Measurements from ENCODE around the gene WDR82. TPM values are rescaled to one million over a fixed set of nuclear protein-coding genes. Genes with fewer than 3 reads are reported as not detected.

WDR82 gene
- total and polyA plus RNA-seq, 2 donors (not counting 1 experiment from before 2014, with no cell fraction given) = 71.2 to 77.7 TPM

- H3K36me3 ChIP-seq (ENCODE audit: control insufficient read depth, insufficient read depth, low read length) = peaks cover 33% of the 10 kb centered on the region
- DNase-seq (ENCODE audit: low read depth in 2 of 2) = peak in 1 of 2 donors; percentile 78
- TF ChIP-seq EZH2 (IDR thresholded peaks at IDR 0.05; ENCODE audit: low read length, missing control alignments) (no peak), CTCF (conservative IDR thresholded peaks at IDR 0.05 in 1 of 2, IDR thresholded peaks at IDR 0.05 in 1 of 2; ENCODE audit: low read depth in 1 of 2, low read length in 2 of 2) (no peak)
Measured at GRCh38 chr3:52210550-52211046, 67.9 kb downstream of the WDR82 start.

GRCh38 chr3:52210037-52210436 is 68.4 kb downstream of the WDR82 start:
- no peak overlapping the region for H3K9ac ChIP-seq (ENCODE audit: insufficient read depth, low read length)
- H2AFZ ChIP-seq (ENCODE audit: low read length) = no peak overlapping the region
- H3K4me2 ChIP-seq (ENCODE audit: extremely low read depth, insufficient read depth, low read length) = no peak overlapping the region
- H3K4me3 ChIP-seq (replicated peaks in 1 of 4; ENCODE audit: control extremely low read depth in 1 of 4, insufficient read depth in 1 of 4, low read depth in 3 of 4, low read length in 4 of 4) = no peak overlapping the region
- peaks cover 37% of the 10 kb centered on the region for H3K36me3 ChIP-seq (ENCODE audit: control insufficient read depth, insufficient read depth, low read length)
- no peaks in the 10 kb centered on the region for H3K79me2 ChIP-seq (ENCODE audit: control insufficient read depth, insufficient read depth, low read length)
- no peak for TF ChIP-seq EZH2 (IDR thresholded peaks at IDR 0.05; ENCODE audit: low read length, missing control alignments)
- no peak for TF ChIP-seq CTCF (conservative IDR thresholded peaks at IDR 0.05 in 1 of 2, IDR thresholded peaks at IDR 0.05 in 1 of 2; ENCODE audit: low read depth in 1 of 2, low read length in 2 of 2)
- no peaks in the 10 kb centered on the region for H4K20me1 ChIP-seq (ENCODE audit: control insufficient read depth, extremely low read depth, insufficient read depth, low read length)
- no peaks in the 10 kb centered on the region for H3K4me1 ChIP-seq (ENCODE audit: control insufficient read depth, extremely low read depth, insufficient read depth, low read length)
- DNase-seq (ENCODE audit: low read depth in 2 of 2) = no peak
- H3K27me3 ChIP-seq (ENCODE audit: control insufficient read depth, insufficient read depth, low read length) = no peaks in the 10 kb centered on the region
- no peak overlapping the region for H3K27ac ChIP-seq (ENCODE audit: insufficient read depth, low read length)
- no peaks in the 10 kb centered on the region for H3K9me3 ChIP-seq (ENCODE audit: control insufficient read depth, insufficient read depth, low read depth, low read length)

More at GRCh38 chr3:52210550-52211046, 67.9 kb downstream of the WDR82 start:
- Histone ChIP-seq H3K4me2 (ENCODE audit: extremely low read depth, insufficient read depth, low read length) (no peak overlapping the region), H3K4me1 (ENCODE audit: control insufficient read depth, extremely low read depth, insufficient read depth, low read length) (no peaks in the 10 kb centered on the region), H3K27ac (ENCODE audit: insufficient read depth, low read length) (no peak overlapping the region), H3K27me3 (ENCODE audit: control insufficient read depth, insufficient read depth, low read length) (no peaks in the 10 kb centered on the region), H4K20me1 (ENCODE audit: control insufficient read depth, extremely low read depth, insufficient read depth, low read length) (no peaks in the 10 kb centered on the region), H3K9me3 (ENCODE audit: control insufficient read depth, insufficient read depth, low read depth, low read length) (no peaks in the 10 kb centered on the region), H3K4me3 (replicated peaks in 1 of 4; ENCODE audit: control extremely low read depth in 1 of 4, insufficient read depth in 1 of 4, low read depth in 3 of 4, low read length in 4 of 4) (no peak overlapping the region), H2AFZ (ENCODE audit: low read length) (no peak overlapping the region), H3K79me2 (ENCODE audit: control insufficient read depth, insufficient read depth, low read length) (no peaks in the 10 kb centered on the region), H3K9ac (ENCODE audit: insufficient read depth, low read length) (no peak overlapping the region)

GRCh38 chr3:52208556-52208955 is 69.9 kb downstream of the WDR82 start:
- H3K27ac ChIP-seq (ENCODE audit: insufficient read depth, low read length) = no peak overlapping the region
- DNase-seq (ENCODE audit: low read depth in 2 of 2) = no peak
- no peak overlapping the region for H3K9ac ChIP-seq (ENCODE audit: insufficient read depth, low read length)
- H3K4me1 ChIP-seq (ENCODE audit: control insufficient read depth, extremely low read depth, insufficient read depth, low read length) = no peaks in the 10 kb centered on the region
- H3K4me3 ChIP-seq (replicated peaks in 1 of 4; ENCODE audit: control extremely low read depth in 1 of 4, insufficient read depth in 1 of 4, low read depth in 3 of 4, low read length in 4 of 4) = no peak overlapping the region
- H2AFZ ChIP-seq (ENCODE audit: low read length) = no peak overlapping the region
- TF ChIP-seq EZH2 (IDR thresholded peaks at IDR 0.05; ENCODE audit: low read length, missing control alignments) = no peak
- TF ChIP-seq CTCF (conservative IDR thresholded peaks at IDR 0.05 in 1 of 2, IDR thresholded peaks at IDR 0.05 in 1 of 2; ENCODE audit: low read depth in 1 of 2, low read length in 2 of 2) = no peak
- H3K79me2 ChIP-seq (ENCODE audit: control insufficient read depth, insufficient read depth, low read length) = no peaks in the 10 kb centered on the region
- no peaks in the 10 kb centered on the region for H3K27me3 ChIP-seq (ENCODE audit: control insufficient read depth, insufficient read depth, low read length)
- H4K20me1 ChIP-seq (ENCODE audit: control insufficient read depth, extremely low read depth, insufficient read depth, low read length) = no peaks in the 10 kb centered on the region
- H3K4me2 ChIP-seq (ENCODE audit: extremely low read depth, insufficient read depth, low read length) = no peak overlapping the region
- H3K36me3 ChIP-seq (ENCODE audit: control insufficient read depth, insufficient read depth, low read length) = peaks cover 40% of the 10 kb centered on the region
- no peaks in the 10 kb centered on the region for H3K9me3 ChIP-seq (ENCODE audit: control insufficient read depth, insufficient read depth, low read depth, low read length)

All from fibroblast of lung (primary cell).